B cell (primary cell): Measurements from ENCODE around the gene SLC2A5. TPM values are rescaled to one million over a fixed set of nuclear protein-coding genes. Genes with fewer than 3 reads are reported as not detected.
"Not testable (repeated sequence)": the region's sequence is repeated elsewhere in the genome, so short reads cannot be mapped to it uniquely, and the experiment has no call there.

ENCODE experiments used
- ATAC-seq: fragments of 200-7000 bp; cut with Tn5 transposase; one replicate; pipeline ENCODE4 v1.10.0; 2021; ENCODE audit warnings: low read depth, mild to moderate bottlenecking, moderate number of reproducible peaks, moderate library complexity
- CTCF ChIA-PET: fragments of 350-600 bp; sonication (Branson Sonifier 250); formaldehyde crosslinking; loops from one replicate; lab custom pipeline; 2021; ENCODE audit warnings: antibody characterized with exemption, inconsistent platforms; lab: Charles Lee
- POLR2A ChIA-PET: fragments of 350-600 bp; sonication (Branson Sonifier 250); formaldehyde crosslinking; loops from one replicate; lab custom pipeline; 2021; ENCODE audit warnings: antibody characterized with exemption; lab: Charles Lee
- DNase-seq: peaks from one replicate; pipeline ENCODE4 v3.0.0; 2013
- H2AFZ ChIP-seq: 2 replicates; pipeline ENCODE4 v1.6.1; 2012; ENCODE audit warnings: mild to moderate bottlenecking, low read depth, low read length; ENCODE audit not compliant: insufficient read depth, poor library complexity, severe bottlenecking
- H3K27ac ChIP-seq, 2 donors: 1 replicate in 1 of 2; 2 replicates in 1 of 2; pipeline ENCODE4 v1.5.1; 2012 to 2013; ENCODE audit warnings: low read length in 2 of 2, mild to moderate bottlenecking in 2 of 2, moderate library complexity in 1 of 2
- H3K27me3 ChIP-seq, 4 experiments: fragments of 200-600 bp in 1 of 4; sonication (generic) in 1 of 4; replicated peaks in 1 of 4; 1 replicate in 2 of 4; 2 replicates in 2 of 4; pipeline versions ENCODE4 v1.6.1 to v1.7.0; 2013 to 2016; ENCODE audit warnings: low read length in 3 of 4, mild to moderate bottlenecking in 2 of 4, mixed read lengths in 1 of 4, moderate library complexity in 1 of 4; ENCODE audit not compliant: insufficient read depth in 4 of 4, control insufficient read depth in 3 of 4; ENCODE audit errors: control extremely low read depth in 1 of 4
- H3K36me3 ChIP-seq, 2 experiments: replicated peaks in 1 of 2; 1 replicate in 1 of 2; 2 replicates in 1 of 2; pipeline versions ENCODE4 v1.6.1 to v1.7.1; 2013; ENCODE audit warnings: low read length in 1 of 2; ENCODE audit not compliant: insufficient read depth in 2 of 2, control insufficient read depth in 1 of 2; ENCODE audit errors: control extremely low read depth in 1 of 2, extremely low read depth in 1 of 2
- H3K4me1 ChIP-seq, 2 donors: fragments of 200-600 bp in 1 of 2; sonication (generic) in 1 of 2; 1 replicate in 1 of 2; 2 replicates in 1 of 2; pipeline versions ENCODE4 v1.5.1 to v1.6.1; 2013 to 2017; ENCODE audit warnings: low read length in 2 of 2; ENCODE audit not compliant: control insufficient read depth in 2 of 2, insufficient read depth in 2 of 2
- H3K4me2 ChIP-seq: replicated peaks from 2 replicates; pipeline ENCODE3; 2012; ENCODE audit warnings: mild to moderate bottlenecking, low read depth, low read length; ENCODE audit not compliant: poor library complexity, severe bottlenecking
- H3K4me3 ChIP-seq, 5 experiments: fragments of 200-600 bp in 1 of 5; sonication (generic) in 1 of 5; 1 replicate in 3 of 5; 2 replicates in 2 of 5; pipeline versions ENCODE4 v1.5.1 to v1.7.0; 2011 to 2016; ENCODE audit warnings: low read length in 4 of 5, mild to moderate bottlenecking in 4 of 5, low read depth in 2 of 5, control low read depth in 1 of 5, moderate library complexity in 1 of 5; ENCODE audit not compliant: insufficient read depth in 1 of 5; ENCODE audit errors: control extremely low read depth in 1 of 5, extremely low read depth in 1 of 5
- H3K79me2 ChIP-seq: fragments of 200-600 bp; sonication (generic); one replicate; pipeline ENCODE4 v1.6.0; 2016; ENCODE audit warnings: low read length; ENCODE audit not compliant: control insufficient read depth, insufficient read depth
- H3K9ac ChIP-seq: fragments of 200-600 bp; sonication (generic); 2 replicates; pipeline ENCODE4 v1.6.1; 2017; ENCODE audit warnings: mild to moderate bottlenecking, low read length, moderate library complexity
- H3K9me3 ChIP-seq, 3 donors: one replicate each; pipeline versions ENCODE4 v1.6.1 to v1.7.1; 2013; ENCODE audit warnings: low read length in 2 of 3; ENCODE audit not compliant: control insufficient read depth in 2 of 3, insufficient read depth in 1 of 3; ENCODE audit errors: control extremely low read depth in 1 of 3
- H4K20me1 ChIP-seq: 2 replicates; pipeline ENCODE4 v1.6.0; 2012; ENCODE audit warnings: mild to moderate bottlenecking, low read length; ENCODE audit not compliant: insufficient read depth, control insufficient read depth, poor library complexity, severe bottlenecking
- H3K27ac Mint-ChIP-seq: one replicate; pipeline ENCODE4 v1.8.0; 2021; ENCODE audit warnings: mixed read lengths
- H3K27me3 Mint-ChIP-seq: one replicate; pipeline ENCODE4 v1.8.0; 2021; ENCODE audit warnings: mixed read lengths
- H3K4me1 Mint-ChIP-seq: one replicate; pipeline ENCODE4 v1.8.0; 2021; ENCODE audit warnings: mixed read lengths
- H3K4me3 Mint-ChIP-seq: one replicate; pipeline ENCODE4 v1.8.0; 2021; ENCODE audit warnings: mixed read lengths
- H3K9me3 Mint-ChIP-seq: one replicate; pipeline ENCODE4 v1.8.0; 2022; ENCODE audit warnings: mixed read lengths; ENCODE audit not compliant: insufficient read depth
- EZH2 ChIP-seq: IDR thresholded peaks from 2 replicates; pipeline ENCODE4 v1.6.1; 2012; ENCODE audit warnings: borderline replicate concordance, low read depth, mild to moderate bottlenecking, moderate library complexity, low read length; ENCODE audit not compliant: insufficient read depth, poor library complexity, severe bottlenecking
- WGBS: methylation state at CpG from one replicate; pipeline ENCODE4 v1.1.5; 2013; ENCODE audit warnings: missing lambda C conversion rate; ENCODE audit not compliant: insufficient coverage; 5-methylcytosine and 5-hydroxymethylcytosine counted together
- intact Hi-C: fragments of 100-400 bp; cut with micrococcal nuclease; formaldehyde crosslinking; loops from one replicate; pipeline ENCODE4 v1.10.0; 2022
- polyA plus RNA-seq: library from polyadenylated mRNA; depleted of rRNA; stranded (reverse); fragments of >200 nt; gene quantifications from 2 replicates; pipeline ENCODE4 v1.2.3, GENCODE V29; 2012
- total RNA-seq, 2 donors: library from RNA; stranded (reverse); fragments of 120-200 nt in 1 of 2; gene quantifications; 1 replicate in 1 of 2; 2 replicates in 1 of 2; pipeline versions ENCODE4 v1.2.3 to v1.2.4, GENCODE V29; 2013 to 2022
- TF ChIP-seq, protein P1 (sequence below): fragments of 200-600 bp; IDR thresholded peaks from one replicate; pipeline ENCODE4 v1.8.0; 2022; ENCODE audit warnings: antibody characterized with exemption, mild to moderate bottlenecking

SLC2A5 gene
- total and polyA plus RNA-seq, 2 donors (not counting 1 experiment from before 2014, with no cell fraction given), result 16.7 to 29.5 TPM

GRCh38 chr1:9004031-9004699, 65.3 kb downstream of the SLC2A5 start:
- DNase-seq (no peak), ATAC-seq (no peak)
- peaks cover 12% of the 10 kb centered on the region for H3K27me3 Mint-ChIP-seq
- no peak overlapping the region for H3K4me3 ChIP-seq
- WGBS, result 28% methylated on average over 9 of the region's 11 CpGs
- peaks cover 0 to 3% (median 0%) of the 10 kb centered on the region in 3 donors for H3K9me3 ChIP-seq
- H3K4me3 Mint-ChIP-seq, result no peak overlapping the region
- H3K27ac ChIP-seq, result no peak overlapping the region
- no peaks in the 10 kb centered on the region for H3K9me3 Mint-ChIP-seq
- no peaks in the 10 kb centered on the region for H3K36me3 ChIP-seq
- no peaks in the 10 kb centered on the region for H3K79me2 ChIP-seq
- H3K4me1 ChIP-seq, result peaks cover 7 to 21% of the 10 kb centered on the region in 2 donors
- ChIA-PET CTCF (interaction anchor here (0.8 to 3.9 kb wide), 17 partner anchors 12 to 196 kb away, joined by 3 to 59 read pairs (median 9); no protein-coding TSS in a partner anchor), POLR2A (no interaction called here)
- no peak overlapping the region for H3K4me2 ChIP-seq
- H3K27me3 ChIP-seq, result peaks cover 0 to 11% (median 2%) of the 10 kb centered on the region in 4 experiments
- H4K20me1 ChIP-seq, result no peaks in the 10 kb centered on the region
- intact Hi-C loops, result loop anchor here (10.0 kb wide), 1 partner anchor 191 kb away; no protein-coding TSS in a partner anchor
- H2AFZ ChIP-seq, result no peak overlapping the region
- TF ChIP-seq, protein P1, sequence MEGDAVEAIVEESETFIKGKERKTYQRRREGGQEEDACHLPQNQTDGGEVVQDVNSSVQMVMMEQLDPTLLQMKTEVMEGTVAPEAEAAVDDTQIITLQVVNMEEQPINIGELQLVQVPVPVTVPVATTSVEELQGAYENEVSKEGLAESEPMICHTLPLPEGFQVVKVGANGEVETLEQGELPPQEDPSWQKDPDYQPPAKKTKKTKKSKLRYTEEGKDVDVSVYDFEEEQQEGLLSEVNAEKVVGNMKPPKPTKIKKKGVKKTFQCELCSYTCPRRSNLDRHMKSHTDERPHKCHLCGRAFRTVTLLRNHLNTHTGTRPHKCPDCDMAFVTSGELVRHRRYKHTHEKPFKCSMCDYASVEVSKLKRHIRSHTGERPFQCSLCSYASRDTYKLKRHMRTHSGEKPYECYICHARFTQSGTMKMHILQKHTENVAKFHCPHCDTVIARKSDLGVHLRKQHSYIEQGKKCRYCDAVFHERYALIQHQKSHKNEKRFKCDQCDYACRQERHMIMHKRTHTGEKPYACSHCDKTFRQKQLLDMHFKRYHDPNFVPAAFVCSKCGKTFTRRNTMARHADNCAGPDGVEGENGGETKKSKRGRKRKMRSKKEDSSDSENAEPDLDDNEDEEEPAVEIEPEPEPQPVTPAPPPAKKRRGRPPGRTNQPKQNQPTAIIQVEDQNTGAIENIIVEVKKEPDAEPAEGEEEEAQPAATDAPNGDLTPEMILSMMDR, result no peak
- TF ChIP-seq EZH2, result no peak
- H3K9ac ChIP-seq, result no peak overlapping the region
- no peak overlapping the region for H3K27ac Mint-ChIP-seq
- H3K4me1 Mint-ChIP-seq, result peaks cover 26% of the 10 kb centered on the region

- 92% methylated on average over 5 of the region's 11 CpGs for WGBS
- POLR2A ChIA-PET, H3K9me3 Mint-ChIP-seq, H3K79me2 ChIP-seq, H3K4me3 Mint-ChIP-seq, H3K4me3 ChIP-seq, H3K9me3 ChIP-seq, ATAC-seq, H3K27me3 ChIP-seq, H3K27ac ChIP-seq, H4K20me1 ChIP-seq, H3K4me1 ChIP-seq, H3K27ac Mint-ChIP-seq, DNase-seq, H3K4me2 ChIP-seq, H3K27me3 Mint-ChIP-seq, H3K9ac ChIP-seq, H3K36me3 ChIP-seq, H2AFZ ChIP-seq: not testable (repeated sequence)
- intact Hi-C loops, result loop anchor here (10.0 kb wide), 1 partner anchor 193 kb away; no protein-coding TSS in a partner anchor
- peaks cover 12% of the 10 kb centered on the region for H3K4me1 Mint-ChIP-seq
- CTCF ChIA-PET, result interaction anchor here (1.0 to 3.9 kb wide), 2 partner anchors 9 to 100 kb away, joined by 4 to 59 read pairs; no protein-coding TSS in a partner anchor
These were observed 67.2 kb downstream of the SLC2A5 start for GRCh38 chr1:9002215-9002560.

DNA sequence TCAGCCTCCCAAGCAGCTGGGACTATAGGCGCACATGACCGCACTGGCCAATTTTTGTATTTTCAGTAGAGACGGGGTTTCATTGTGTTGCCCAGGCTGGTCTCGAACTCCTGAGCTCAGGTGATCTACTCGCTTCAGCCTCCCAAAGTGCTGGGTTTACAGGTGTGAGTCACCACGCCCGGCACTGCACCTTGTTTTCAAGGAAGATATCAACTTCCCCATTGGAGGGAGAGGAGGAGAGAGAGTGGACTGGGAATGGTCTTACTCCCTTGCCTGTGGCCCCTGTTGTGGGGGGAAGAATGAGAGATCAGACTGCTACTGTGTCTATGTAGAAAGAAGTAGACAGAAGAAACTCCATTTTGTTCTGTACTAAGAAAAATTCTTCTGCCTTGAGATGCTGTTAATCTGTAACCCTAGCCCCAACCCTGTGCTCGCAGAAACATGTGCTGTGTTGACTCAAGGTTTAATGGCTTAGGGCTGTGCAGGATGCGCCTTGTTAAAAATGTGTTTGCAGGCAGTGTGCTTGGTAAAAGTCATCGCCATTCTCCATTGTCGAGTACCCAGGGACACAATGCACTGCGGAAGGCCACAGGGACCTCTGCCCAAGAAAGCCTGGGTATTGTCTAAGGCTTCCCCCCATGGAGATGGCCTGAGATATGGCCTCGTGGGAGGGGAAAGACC, 67.8 kb downstream of the SLC2A5 start:
- H4K20me1 ChIP-seq, H3K4me1 ChIP-seq, POLR2A ChIA-PET, H3K79me2 ChIP-seq, H3K27me3 Mint-ChIP-seq, H3K36me3 ChIP-seq, CTCF ChIA-PET, H3K27ac ChIP-seq, ATAC-seq, H2AFZ ChIP-seq, H3K9ac ChIP-seq, H3K4me3 ChIP-seq, H3K9me3 ChIP-seq, H3K4me2 ChIP-seq, H3K9me3 Mint-ChIP-seq, H3K27ac Mint-ChIP-seq, H3K27me3 ChIP-seq, DNase-seq, H3K4me3 Mint-ChIP-seq, H3K4me1 Mint-ChIP-seq: not testable (repeated sequence)
- intact Hi-C loops, result loop anchor here (10.0 kb wide), 1 partner anchor 193 kb away; no protein-coding TSS in a partner anchor
- WGBS, result 88% methylated on average over 10 of the region's 13 CpGs
